Duodenal mucosa (tissue), 2 donors: Measurements from ENCODE around the gene ZNHIT6.
"Not testable (repeated sequence)": the region's sequence is repeated elsewhere in the genome, so short reads cannot be mapped to it uniquely, and the experiment has no call there.

ENCODE experiments used
- H3K27ac ChIP-seq: one replicate; pipeline ENCODE4 v1.7.0; 2013; ENCODE audit warnings: low read depth, low read length
- H3K27me3 ChIP-seq, 2 donors: one replicate each; pipeline ENCODE4 v1.7.0; 2013; ENCODE audit warnings: low read length in 2 of 2, control low read depth in 1 of 2; ENCODE audit not compliant: insufficient read depth in 2 of 2, control insufficient read depth in 1 of 2
- H3K36me3 ChIP-seq, 2 donors: one replicate each; pipeline ENCODE4 v1.7.0; 2013; ENCODE audit warnings: low read length in 2 of 2, control low read depth in 1 of 2; ENCODE audit not compliant: insufficient read depth in 2 of 2, control insufficient read depth in 1 of 2
- H3K4me1 ChIP-seq, 2 donors: one replicate each; pipeline ENCODE4 v1.7.0; 2013; ENCODE audit warnings: low read length in 2 of 2, control low read depth in 1 of 2; ENCODE audit not compliant: insufficient read depth in 2 of 2, control insufficient read depth in 1 of 2
- H3K4me3 ChIP-seq, 2 donors: one replicate each; pipeline ENCODE4 v1.7.0; 2013; ENCODE audit warnings: low read length in 2 of 2, low read depth in 1 of 2
- H3K9ac ChIP-seq, 2 donors: one replicate each; pipeline ENCODE4 v1.7.0; 2013; ENCODE audit warnings: low read length in 2 of 2, low read depth in 1 of 2
- H3K9me3 ChIP-seq, 2 donors: one replicate each; pipeline ENCODE4 v1.7.0; 2013; ENCODE audit warnings: low read length in 2 of 2, control low read depth in 1 of 2; ENCODE audit not compliant: control insufficient read depth in 1 of 2

The ZNHIT6 gene, protein sequence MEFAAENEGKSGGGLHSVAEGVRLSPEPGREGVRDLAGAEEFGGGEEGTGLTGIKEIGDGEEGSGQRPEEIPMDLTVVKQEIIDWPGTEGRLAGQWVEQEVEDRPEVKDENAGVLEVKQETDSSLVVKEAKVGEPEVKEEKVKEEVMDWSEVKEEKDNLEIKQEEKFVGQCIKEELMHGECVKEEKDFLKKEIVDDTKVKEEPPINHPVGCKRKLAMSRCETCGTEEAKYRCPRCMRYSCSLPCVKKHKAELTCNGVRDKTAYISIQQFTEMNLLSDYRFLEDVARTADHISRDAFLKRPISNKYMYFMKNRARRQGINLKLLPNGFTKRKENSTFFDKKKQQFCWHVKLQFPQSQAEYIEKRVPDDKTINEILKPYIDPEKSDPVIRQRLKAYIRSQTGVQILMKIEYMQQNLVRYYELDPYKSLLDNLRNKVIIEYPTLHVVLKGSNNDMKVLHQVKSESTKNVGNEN

DNA sequence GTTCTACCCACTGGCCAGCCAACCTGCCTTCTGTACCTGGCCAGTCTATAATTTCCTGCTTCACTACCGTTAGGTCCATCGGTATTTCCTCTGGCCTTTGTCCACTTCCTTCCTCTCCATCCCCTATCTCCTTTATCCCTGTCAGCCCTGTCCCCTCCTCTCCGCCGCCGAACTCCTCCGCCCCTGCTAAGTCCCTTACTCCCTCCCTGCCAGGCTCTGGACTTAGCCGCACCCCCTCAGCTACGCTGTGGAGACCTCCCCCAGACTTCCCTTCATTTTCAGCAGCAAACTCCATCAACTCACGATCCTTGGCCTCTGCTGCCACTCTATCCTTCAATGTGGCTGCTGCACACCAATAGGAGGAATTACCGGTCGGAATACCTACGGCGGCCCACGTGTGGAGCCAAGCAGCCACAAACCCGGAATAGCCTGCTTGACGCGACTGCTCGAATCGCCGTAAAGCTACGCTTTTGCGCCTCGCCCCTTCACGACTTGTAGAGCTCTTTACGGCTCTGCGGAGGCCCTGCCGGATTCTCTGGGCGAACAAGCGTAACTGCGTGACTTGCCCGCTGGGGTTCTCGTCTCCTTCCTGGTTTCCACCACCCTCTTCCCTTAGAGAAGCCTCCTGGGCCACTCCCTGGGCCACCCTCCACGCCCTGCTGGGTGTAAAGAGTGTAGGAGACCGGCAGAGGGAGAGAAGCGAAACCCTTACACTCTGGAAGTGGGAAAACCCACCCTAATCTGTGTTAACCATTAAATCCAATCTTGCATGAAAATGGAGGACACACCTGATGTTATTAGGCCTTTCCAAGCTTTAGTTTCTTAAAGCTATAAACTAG is at the start of gene ZNHIT6:
Gene ZNHIT6 (minus strand): TSS at position 444 of the 839 bp plus-strand sequence. CDS start 149 bp downstream, at position 295.
- Histone ChIP-seq H3K27me3 (no peaks in the 10 kb centered on the region), H3K27ac (peak within 1 kb of the TSS; percentile 86), H3K9ac (peak within 1 kb of the TSS; percentile 87 to 88), H3K4me3 (peak within 1 kb of the TSS; percentile 95 to 97), H3K4me1 (peaks cover 13% of the 10 kb centered on the region in 2 donors), H3K9me3 (peaks cover 0 to under 1% of the 10 kb centered on the region in 2 donors), H3K36me3 (no peaks in the 10 kb centered on the region)

DNA sequence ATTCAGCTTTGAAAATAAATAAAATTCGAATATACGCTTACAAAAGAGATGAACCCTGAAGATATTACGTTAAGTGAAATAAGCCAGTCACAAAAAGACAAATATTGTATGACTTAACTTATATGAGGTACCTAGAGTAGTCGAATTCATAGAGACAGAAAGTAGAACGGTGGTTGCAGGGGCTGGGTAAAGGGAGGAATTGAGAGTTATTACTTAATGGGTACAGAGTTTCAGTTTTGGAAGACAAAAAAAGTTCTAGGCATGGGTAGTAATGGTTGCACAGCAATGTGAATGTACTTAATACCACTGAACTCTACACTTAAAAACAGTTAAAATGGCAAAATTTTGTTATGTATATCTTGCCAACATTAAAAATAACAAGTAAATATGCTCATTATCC is 48.6 kb upstream of the ZNHIT6 start:
- Histone ChIP-seq H3K36me3 (no peaks in the 10 kb centered on the region), H3K4me3 (no peak overlapping the region), H3K4me1 (no peaks in the 10 kb centered on the region), H3K27ac (no peak overlapping the region), H3K9ac (no peak overlapping the region), H3K9me3 (no peaks in the 10 kb centered on the region), H3K27me3 (no peaks in the 10 kb centered on the region)

DNA sequence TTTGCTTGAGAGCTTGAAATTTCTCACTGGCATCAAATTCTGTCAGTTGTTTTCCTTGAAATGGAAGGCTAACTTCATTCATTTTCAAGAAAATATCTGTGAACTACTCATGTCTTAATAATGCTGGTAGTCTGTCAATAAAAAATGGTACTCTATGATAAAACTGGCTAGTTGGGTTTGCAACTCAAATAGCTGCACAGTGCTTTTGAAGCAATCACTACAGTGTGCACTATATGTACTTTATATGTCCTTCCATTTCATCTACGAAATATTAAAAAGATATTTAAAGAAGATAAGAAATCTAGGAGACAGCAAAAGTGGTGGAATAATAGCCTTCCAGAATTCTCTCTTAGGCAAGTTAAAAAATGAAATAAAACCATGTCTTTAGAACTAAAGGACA is 39.9 kb upstream of the ZNHIT6 start:
- no peaks in the 10 kb centered on the region for H3K4me1 ChIP-seq
- H3K27me3 ChIP-seq: no peaks in the 10 kb centered on the region
- no peak overlapping the region for H3K9ac ChIP-seq
- H3K9me3 ChIP-seq: no peaks in the 10 kb centered on the region
- H3K4me3 ChIP-seq: no peak overlapping the region
- no peaks in the 10 kb centered on the region for H3K36me3 ChIP-seq
- H3K27ac ChIP-seq: no peak overlapping the region

DNA sequence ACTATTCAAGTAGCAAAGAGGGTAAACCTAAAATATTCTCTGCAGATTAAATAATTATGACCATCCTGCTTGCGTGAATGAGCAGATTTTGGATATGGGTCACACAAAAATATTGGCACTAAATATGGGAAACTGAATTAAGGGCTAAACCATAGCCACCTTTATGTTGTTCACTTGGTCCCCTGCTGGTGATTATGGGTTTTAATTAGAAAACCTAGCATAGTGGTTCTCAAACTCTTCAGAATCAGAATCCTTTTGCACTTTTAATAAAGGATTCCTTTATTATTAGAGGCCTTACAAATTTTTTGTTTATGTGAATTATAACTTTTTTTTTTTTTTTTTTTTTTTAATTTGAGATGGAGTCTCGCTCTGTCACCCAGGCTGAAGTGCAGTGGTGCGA is 38.5 kb upstream of the ZNHIT6 start:
- H3K27ac ChIP-seq: no peak overlapping the region
- no peak overlapping the region for H3K9ac ChIP-seq
- no peak overlapping the region for H3K4me3 ChIP-seq
- H3K4me1 ChIP-seq: no peaks in the 10 kb centered on the region
- no peaks in the 10 kb centered on the region for H3K9me3 ChIP-seq
- no peaks in the 10 kb centered on the region for H3K27me3 ChIP-seq
- no peaks in the 10 kb centered on the region for H3K36me3 ChIP-seq

DNA sequence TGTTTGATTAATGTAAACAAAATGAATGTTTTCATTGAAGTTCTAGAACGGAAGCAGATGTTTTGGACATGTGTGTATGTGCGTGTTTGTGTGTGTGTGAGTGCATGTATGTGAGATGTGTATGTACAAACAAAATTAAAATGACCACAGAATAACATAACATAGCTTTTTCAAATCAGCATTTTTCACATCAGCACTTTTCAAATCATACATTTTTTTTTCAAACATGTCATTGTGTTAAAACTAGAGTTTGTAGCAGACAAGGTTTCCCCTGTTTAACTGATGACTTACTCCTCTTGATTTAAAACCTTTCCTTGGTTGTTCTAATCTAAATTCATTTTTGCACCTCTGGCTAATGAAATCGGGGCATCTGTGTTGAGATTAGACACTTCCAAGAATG is 35.6 kb upstream of the ZNHIT6 start:
- H3K4me1 ChIP-seq: no peaks in the 10 kb centered on the region
- no peaks in the 10 kb centered on the region for H3K36me3 ChIP-seq
- H3K9me3 ChIP-seq: no peaks in the 10 kb centered on the region
- no peak overlapping the region for H3K27ac ChIP-seq
- H3K27me3 ChIP-seq: no peaks in the 10 kb centered on the region
- H3K4me3 ChIP-seq: no peak overlapping the region
- no peak overlapping the region for H3K9ac ChIP-seq

DNA sequence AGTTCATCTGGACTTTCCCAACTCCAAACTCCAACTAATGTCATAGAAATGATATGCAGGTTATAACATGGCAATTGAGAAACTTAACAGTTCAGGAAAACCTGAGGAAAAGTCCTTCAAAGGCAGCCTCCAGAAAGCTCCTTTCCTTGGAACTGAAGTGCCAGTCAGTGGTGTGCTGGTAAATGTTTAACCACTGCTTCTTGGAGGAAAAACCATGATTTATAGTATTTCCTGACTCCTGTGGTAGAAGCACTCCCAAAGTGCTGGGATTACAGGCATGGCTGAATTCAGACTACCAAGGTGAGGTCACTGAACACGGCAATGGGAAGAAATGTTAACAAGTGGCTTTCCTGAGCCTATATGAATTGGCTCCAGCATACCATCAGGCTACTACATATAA is 26.7 kb upstream of the ZNHIT6 start:
- Histone ChIP-seq H3K9me3 (no peaks in the 10 kb centered on the region), H3K9ac (no peak overlapping the region), H3K4me3 (no peak overlapping the region), H3K27ac (no peak overlapping the region), H3K4me1 (no peaks in the 10 kb centered on the region), H3K27me3 (no peaks in the 10 kb centered on the region), H3K36me3 (no peaks in the 10 kb centered on the region)

DNA sequence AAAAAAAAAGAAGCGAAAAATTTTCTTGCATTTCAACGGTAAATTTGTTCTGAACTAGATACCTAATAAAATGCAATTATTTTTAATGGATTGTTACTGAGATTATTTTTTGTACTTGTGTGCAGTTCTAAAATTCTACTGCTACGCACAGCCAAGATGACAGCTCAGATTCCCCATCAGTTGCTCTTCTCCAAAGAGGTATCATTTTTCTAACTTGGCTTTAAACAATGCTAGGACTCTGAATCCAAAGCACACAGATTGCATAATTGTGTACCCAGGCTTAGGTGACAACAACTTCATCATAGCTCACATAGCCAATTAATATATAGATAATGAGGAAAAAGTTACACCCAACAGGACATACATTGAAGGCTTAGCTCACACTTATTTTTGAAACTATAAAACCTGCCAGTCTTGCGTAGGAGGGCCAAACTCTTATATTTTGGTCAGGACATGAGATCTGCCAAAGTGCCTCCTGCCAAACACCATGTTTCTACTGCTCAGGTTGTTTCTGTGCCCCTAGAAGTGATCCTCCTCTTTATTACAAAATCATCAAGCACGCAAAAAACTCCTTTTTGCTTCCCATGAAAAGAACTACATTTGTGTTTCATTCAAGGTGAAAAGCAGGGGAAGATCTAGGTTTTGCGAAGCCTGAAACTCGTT is 10.6 kb upstream of the ZNHIT6 start:
- no peaks in the 10 kb centered on the region for H3K4me1 ChIP-seq
- no peak overlapping the region for H3K27ac ChIP-seq
- peaks cover 0 to 2% of the 10 kb centered on the region in 2 donors for H3K9me3 ChIP-seq

DNA sequence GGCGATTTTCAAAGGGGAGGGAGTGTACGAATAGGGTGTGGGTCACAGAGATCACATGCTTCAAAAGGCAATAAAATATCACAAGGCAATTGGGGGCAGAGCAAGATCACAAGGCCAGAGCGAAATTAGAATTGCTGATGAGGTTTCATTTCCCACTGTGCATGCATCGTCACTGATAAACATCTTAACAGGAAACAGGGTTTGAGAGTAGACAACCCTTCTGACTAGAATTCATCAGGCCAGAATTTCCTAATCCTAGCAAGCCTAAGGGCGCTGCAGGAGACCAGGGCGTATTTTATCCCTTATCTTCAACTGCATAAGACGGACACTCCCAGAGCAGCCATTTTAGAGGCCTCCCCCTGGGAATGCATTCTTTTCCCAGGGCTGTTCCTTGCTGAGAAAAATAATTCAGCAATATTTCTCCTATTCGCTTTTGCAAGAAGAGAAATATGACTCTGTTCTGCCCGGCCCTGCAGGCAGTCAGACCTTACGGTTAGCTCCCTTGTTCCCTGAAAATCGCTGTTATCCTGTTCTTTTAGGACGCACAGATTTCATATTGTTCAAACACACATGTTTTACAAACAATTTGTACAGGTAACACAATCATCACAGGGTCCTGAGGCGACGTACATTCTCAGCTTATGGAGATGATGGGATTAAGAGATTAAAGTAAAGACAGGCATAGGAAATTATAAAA is 6.3 kb upstream of the ZNHIT6 start:
- H3K27ac ChIP-seq, H3K4me1 ChIP-seq, H3K9me3 ChIP-seq, H3K27me3 ChIP-seq, H3K9ac ChIP-seq, H3K36me3 ChIP-seq, H3K4me3 ChIP-seq: not testable (repeated sequence)

More for the DNA sequence above, 10.6 kb upstream of the ZNHIT6 start:
- H3K4me3 ChIP-seq: no peak overlapping the region
- no peaks in the 10 kb centered on the region for H3K36me3 ChIP-seq
- no peak overlapping the region for H3K9ac ChIP-seq
- H3K27me3 ChIP-seq: no peaks in the 10 kb centered on the region

DNA sequence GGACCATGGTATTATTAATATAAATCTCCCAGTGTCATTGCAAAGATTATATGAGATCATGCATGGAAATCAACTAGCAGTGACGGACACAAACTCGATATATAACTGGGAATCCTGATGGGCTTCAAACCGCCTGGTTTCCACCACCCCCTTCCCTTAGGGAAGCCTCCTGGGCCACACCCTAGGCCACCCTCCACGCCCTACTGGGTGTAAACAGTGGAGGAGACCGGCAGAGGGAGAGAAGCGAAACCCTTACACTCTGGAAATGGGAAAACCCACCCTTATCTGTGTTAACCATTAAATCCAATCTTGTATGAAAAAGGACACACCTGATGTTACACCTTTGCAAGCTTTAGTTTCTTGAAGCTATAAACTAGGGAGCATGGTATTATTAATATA is 595 bp upstream of the ZNHIT6 start:
- H3K27me3 ChIP-seq: no peaks in the 10 kb centered on the region
- H3K4me1 ChIP-seq: peaks cover 13% of the 10 kb centered on the region in 2 donors
- H3K9me3 ChIP-seq: peaks cover under 1 to 6% of the 10 kb centered on the region in 2 donors
- H3K9ac ChIP-seq: peak overlapping the region; percentile 87 to 88
- peak overlapping the region; percentile 95 to 97 for H3K4me3 ChIP-seq
- H3K27ac ChIP-seq: peak overlapping the region; percentile 86
- H3K36me3 ChIP-seq: no peaks in the 10 kb centered on the region
